ENCODE data around the gene SLCO2A1. TPM values are rescaled to one million over a fixed set of nuclear protein-coding genes. Genes with fewer than 3 reads are reported as not detected.

Gene SLCO2A1
- total RNA-seq, 1 donor from 2014 or later, result 0.52 TPM

GRCh38 chr3:133995264-133995663, 34.5 kb downstream of the SLCO2A1 start:
- H3K27me3 ChIP-seq (ENCODE audit: control insufficient read depth in 3 of 3, insufficient read depth in 3 of 3, low read length in 3 of 3), result peaks cover 0 to 10% (median 0%) of the 10 kb centered on the region in 3 donors
- no peak overlapping the region for H3K27ac ChIP-seq (ENCODE audit: low read depth, low read length)
- H3K4me1 ChIP-seq (ENCODE audit: control insufficient read depth in 3 of 3, insufficient read depth in 3 of 3, low read length in 3 of 3), result peaks cover 0 to 5% (median 0%) of the 10 kb centered on the region in 3 donors
- no peak overlapping the region for H3K4me3 ChIP-seq (ENCODE audit: low read length in 3 of 3)
- H3K9ac ChIP-seq (ENCODE audit: low read depth in 1 of 3, low read length in 3 of 3), result no peak overlapping the region
- H3K36me3 ChIP-seq (ENCODE audit: control insufficient read depth in 3 of 3, insufficient read depth in 3 of 3, low read length in 3 of 3), result no peaks in the 10 kb centered on the region
- H3K9me3 ChIP-seq (ENCODE audit: control insufficient read depth in 3 of 3, low read length in 3 of 3), result no peaks in the 10 kb centered on the region

GRCh38 chr3:133994166-133994890, 35.4 kb downstream of the SLCO2A1 start:
- Histone ChIP-seq H3K27ac (ENCODE audit: low read depth, low read length) (no peak overlapping the region), H3K4me3 (ENCODE audit: low read length in 3 of 3) (no peak overlapping the region), H3K27me3 (ENCODE audit: control insufficient read depth in 3 of 3, insufficient read depth in 3 of 3, low read length in 3 of 3) (peaks cover 0 to 10% (median 0%) of the 10 kb centered on the region in 3 donors), H3K9me3 (ENCODE audit: control insufficient read depth in 3 of 3, low read length in 3 of 3) (no peaks in the 10 kb centered on the region), H3K9ac (ENCODE audit: low read depth in 1 of 3, low read length in 3 of 3) (no peak overlapping the region), H3K4me1 (ENCODE audit: control insufficient read depth in 3 of 3, insufficient read depth in 3 of 3, low read length in 3 of 3) (peaks cover 0 to 5% (median 0%) of the 10 kb centered on the region in 3 donors), H3K36me3 (ENCODE audit: control insufficient read depth in 3 of 3, insufficient read depth in 3 of 3, low read length in 3 of 3) (no peaks in the 10 kb centered on the region)

- Histone ChIP-seq H3K27ac (ENCODE audit: low read depth, low read length) (no peak overlapping the region), H3K36me3 (ENCODE audit: control insufficient read depth in 3 of 3, insufficient read depth in 3 of 3, low read length in 3 of 3) (no peaks in the 10 kb centered on the region)
These were observed 36.6 kb downstream of the SLCO2A1 start for GRCh38 chr3:133992951-133993620.

GRCh38 chr3:133992381-133992780, 37.3 kb downstream of the SLCO2A1 start:
- Histone ChIP-seq H3K9ac (ENCODE audit: low read depth in 1 of 3, low read length in 3 of 3) (no peak overlapping the region), H3K4me3 (ENCODE audit: low read length in 3 of 3) (no peak overlapping the region), H3K36me3 (ENCODE audit: control insufficient read depth in 3 of 3, insufficient read depth in 3 of 3, low read length in 3 of 3) (no peaks in the 10 kb centered on the region), H3K4me1 (ENCODE audit: control insufficient read depth in 3 of 3, insufficient read depth in 3 of 3, low read length in 3 of 3) (peaks cover 0 to 5% (median 0%) of the 10 kb centered on the region in 3 donors), H3K9me3 (ENCODE audit: control insufficient read depth in 3 of 3, low read length in 3 of 3) (no peaks in the 10 kb centered on the region), H3K27me3 (ENCODE audit: control insufficient read depth in 3 of 3, insufficient read depth in 3 of 3, low read length in 3 of 3) (peaks cover 0 to 10% (median 0%) of the 10 kb centered on the region in 3 donors), H3K27ac (ENCODE audit: low read depth, low read length) (no peak overlapping the region)

More at GRCh38 chr3:133992951-133993620, 36.6 kb downstream of the SLCO2A1 start:
- Histone ChIP-seq H3K27me3 (ENCODE audit: control insufficient read depth in 3 of 3, insufficient read depth in 3 of 3, low read length in 3 of 3) (peaks cover 0 to 10% (median 0%) of the 10 kb centered on the region in 3 donors), H3K9me3 (ENCODE audit: control insufficient read depth in 3 of 3, low read length in 3 of 3) (no peaks in the 10 kb centered on the region), H3K9ac (ENCODE audit: low read depth in 1 of 3, low read length in 3 of 3) (no peak overlapping the region), H3K4me3 (ENCODE audit: low read length in 3 of 3) (no peak overlapping the region), H3K4me1 (ENCODE audit: control insufficient read depth in 3 of 3, insufficient read depth in 3 of 3, low read length in 3 of 3) (peaks cover 0 to 5% (median 0%) of the 10 kb centered on the region in 3 donors)

GRCh38 chr3:133991637-133992036, 38.1 kb downstream of the SLCO2A1 start:
- H3K9ac ChIP-seq (ENCODE audit: low read depth in 1 of 3, low read length in 3 of 3), result no peak overlapping the region
- H3K27ac ChIP-seq (ENCODE audit: low read depth, low read length), result no peak overlapping the region
- H3K9me3 ChIP-seq (ENCODE audit: control insufficient read depth in 3 of 3, low read length in 3 of 3), result no peaks in the 10 kb centered on the region
- H3K4me3 ChIP-seq (ENCODE audit: low read length in 3 of 3), result no peak overlapping the region
- H3K36me3 ChIP-seq (ENCODE audit: control insufficient read depth in 3 of 3, insufficient read depth in 3 of 3, low read length in 3 of 3), result no peaks in the 10 kb centered on the region
- peaks cover 0 to 10% (median 0%) of the 10 kb centered on the region in 3 donors for H3K27me3 ChIP-seq (ENCODE audit: control insufficient read depth in 3 of 3, insufficient read depth in 3 of 3, low read length in 3 of 3)
- H3K4me1 ChIP-seq (ENCODE audit: control insufficient read depth in 3 of 3, insufficient read depth in 3 of 3, low read length in 3 of 3), result peaks cover 0 to 5% (median 0%) of the 10 kb centered on the region in 3 donors

- Histone ChIP-seq H3K27ac (ENCODE audit: low read depth, low read length) (no peak overlapping the region), H3K4me1 (ENCODE audit: control insufficient read depth in 3 of 3, insufficient read depth in 3 of 3, low read length in 3 of 3) (peaks cover 0 to 5% (median 0%) of the 10 kb centered on the region in 3 donors), H3K27me3 (ENCODE audit: control insufficient read depth in 3 of 3, insufficient read depth in 3 of 3, low read length in 3 of 3) (peaks cover 0 to 8% (median 0%) of the 10 kb centered on the region in 3 donors), H3K4me3 (ENCODE audit: low read length in 3 of 3) (no peak overlapping the region), H3K9ac (ENCODE audit: low read depth in 1 of 3, low read length in 3 of 3) (no peak overlapping the region), H3K9me3 (ENCODE audit: control insufficient read depth in 3 of 3, low read length in 3 of 3) (no peaks in the 10 kb centered on the region), H3K36me3 (ENCODE audit: control insufficient read depth in 3 of 3, insufficient read depth in 3 of 3, low read length in 3 of 3) (no peaks in the 10 kb centered on the region)
These were observed 38.5 kb downstream of the SLCO2A1 start for GRCh38 chr3:133991209-133991608.

GRCh38 chr3:133989936-133990702, 39.6 kb downstream of the SLCO2A1 start:
- H3K36me3 ChIP-seq (ENCODE audit: control insufficient read depth in 3 of 3, insufficient read depth in 3 of 3, low read length in 3 of 3), result no peaks in the 10 kb centered on the region
- peaks cover 0 to 5% (median 0%) of the 10 kb centered on the region in 3 donors for H3K27me3 ChIP-seq (ENCODE audit: control insufficient read depth in 3 of 3, insufficient read depth in 3 of 3, low read length in 3 of 3)
- peaks cover 0 to 5% (median 0%) of the 10 kb centered on the region in 3 donors for H3K4me1 ChIP-seq (ENCODE audit: control insufficient read depth in 3 of 3, insufficient read depth in 3 of 3, low read length in 3 of 3)
- no peaks in the 10 kb centered on the region for H3K9me3 ChIP-seq (ENCODE audit: control insufficient read depth in 3 of 3, low read length in 3 of 3)
- H3K9ac ChIP-seq (ENCODE audit: low read depth in 1 of 3, low read length in 3 of 3), result no peak overlapping the region
- H3K4me3 ChIP-seq (ENCODE audit: low read length in 3 of 3), result no peak overlapping the region
- no peak overlapping the region for H3K27ac ChIP-seq (ENCODE audit: low read depth, low read length)

- Histone ChIP-seq H3K9me3 (ENCODE audit: control insufficient read depth in 3 of 3, low read length in 3 of 3) (no peaks in the 10 kb centered on the region), H3K9ac (ENCODE audit: low read depth in 1 of 3, low read length in 3 of 3) (no peak overlapping the region), H3K4me3 (ENCODE audit: low read length in 3 of 3) (no peak overlapping the region), H3K4me1 (ENCODE audit: control insufficient read depth in 3 of 3, insufficient read depth in 3 of 3, low read length in 3 of 3) (peaks cover 0 to 5% (median 0%) of the 10 kb centered on the region in 3 donors), H3K36me3 (ENCODE audit: control insufficient read depth in 3 of 3, insufficient read depth in 3 of 3, low read length in 3 of 3) (no peaks in the 10 kb centered on the region), H3K27me3 (ENCODE audit: control insufficient read depth in 3 of 3, insufficient read depth in 3 of 3, low read length in 3 of 3) (peaks cover 0 to 4% (median 0%) of the 10 kb centered on the region in 3 donors), H3K27ac (ENCODE audit: low read depth, low read length) (no peak overlapping the region)
These were observed 41.0 kb downstream of the SLCO2A1 start for GRCh38 chr3:133988631-133989161.

GRCh38 chr3:133987948-133988484, 41.7 kb downstream of the SLCO2A1 start:
- H3K4me3 ChIP-seq (ENCODE audit: low read length in 3 of 3), result no peak overlapping the region
- H3K9me3 ChIP-seq (ENCODE audit: control insufficient read depth in 3 of 3, low read length in 3 of 3), result no peaks in the 10 kb centered on the region
- H3K4me1 ChIP-seq (ENCODE audit: control insufficient read depth in 3 of 3, insufficient read depth in 3 of 3, low read length in 3 of 3), result peaks cover 0 to 5% (median 4%) of the 10 kb centered on the region in 3 donors
- H3K27ac ChIP-seq (ENCODE audit: low read depth, low read length), result no peak overlapping the region
- no peak overlapping the region for H3K9ac ChIP-seq (ENCODE audit: low read depth in 1 of 3, low read length in 3 of 3)
- peaks cover 0 to 4% (median 0%) of the 10 kb centered on the region in 3 donors for H3K27me3 ChIP-seq (ENCODE audit: control insufficient read depth in 3 of 3, insufficient read depth in 3 of 3, low read length in 3 of 3)
- no peaks in the 10 kb centered on the region for H3K36me3 ChIP-seq (ENCODE audit: control insufficient read depth in 3 of 3, insufficient read depth in 3 of 3, low read length in 3 of 3)
